ENCODE results near the gene COLQ.

- TF ChIP-seq, protein P1, sequence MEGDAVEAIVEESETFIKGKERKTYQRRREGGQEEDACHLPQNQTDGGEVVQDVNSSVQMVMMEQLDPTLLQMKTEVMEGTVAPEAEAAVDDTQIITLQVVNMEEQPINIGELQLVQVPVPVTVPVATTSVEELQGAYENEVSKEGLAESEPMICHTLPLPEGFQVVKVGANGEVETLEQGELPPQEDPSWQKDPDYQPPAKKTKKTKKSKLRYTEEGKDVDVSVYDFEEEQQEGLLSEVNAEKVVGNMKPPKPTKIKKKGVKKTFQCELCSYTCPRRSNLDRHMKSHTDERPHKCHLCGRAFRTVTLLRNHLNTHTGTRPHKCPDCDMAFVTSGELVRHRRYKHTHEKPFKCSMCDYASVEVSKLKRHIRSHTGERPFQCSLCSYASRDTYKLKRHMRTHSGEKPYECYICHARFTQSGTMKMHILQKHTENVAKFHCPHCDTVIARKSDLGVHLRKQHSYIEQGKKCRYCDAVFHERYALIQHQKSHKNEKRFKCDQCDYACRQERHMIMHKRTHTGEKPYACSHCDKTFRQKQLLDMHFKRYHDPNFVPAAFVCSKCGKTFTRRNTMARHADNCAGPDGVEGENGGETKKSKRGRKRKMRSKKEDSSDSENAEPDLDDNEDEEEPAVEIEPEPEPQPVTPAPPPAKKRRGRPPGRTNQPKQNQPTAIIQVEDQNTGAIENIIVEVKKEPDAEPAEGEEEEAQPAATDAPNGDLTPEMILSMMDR (IDR thresholded peaks at IDR 0.05; ENCODE audit: borderline replicate concordance, extremely low read depth, low read length, poor library complexity, severe bottlenecking), result no peak
- no peak for TF ChIP-seq EZH2 (IDR thresholded peaks at IDR 0.05; ENCODE audit: borderline replicate concordance, low read depth, low read length, severe bottlenecking)
Measured at GRCh38 chr3:15522016-15522415, 510 bp upstream of the COLQ start.
